Neural progenitor cell (in vitro differentiated cells): ENCODE data around the gene ZCCHC7.

Experiments
- EZH2 ChIP-seq: fragments of 200-600 bp; sonication (generic); IDR thresholded peaks from 2 replicates; pipeline ENCODE4 v1.6.1; 2017; ENCODE audit warnings: antibody characterized with exemption, mild to moderate bottlenecking, moderate library complexity
- EZH2phosphoT487 ChIP-seq: fragments of 200-600 bp; sonication (generic); IDR thresholded peaks from 2 replicates; pipeline ENCODE4 v1.6.1; 2017; ENCODE audit warnings: antibody characterized with exemption
- TF ChIP-seq, protein P1 (sequence below): fragments of 200-600 bp; sonication (generic); IDR thresholded peaks from 2 replicates; pipeline ENCODE4 v1.5.1; 2017; ENCODE audit warnings: antibody characterized with exemption, mild to moderate bottlenecking

DNA sequence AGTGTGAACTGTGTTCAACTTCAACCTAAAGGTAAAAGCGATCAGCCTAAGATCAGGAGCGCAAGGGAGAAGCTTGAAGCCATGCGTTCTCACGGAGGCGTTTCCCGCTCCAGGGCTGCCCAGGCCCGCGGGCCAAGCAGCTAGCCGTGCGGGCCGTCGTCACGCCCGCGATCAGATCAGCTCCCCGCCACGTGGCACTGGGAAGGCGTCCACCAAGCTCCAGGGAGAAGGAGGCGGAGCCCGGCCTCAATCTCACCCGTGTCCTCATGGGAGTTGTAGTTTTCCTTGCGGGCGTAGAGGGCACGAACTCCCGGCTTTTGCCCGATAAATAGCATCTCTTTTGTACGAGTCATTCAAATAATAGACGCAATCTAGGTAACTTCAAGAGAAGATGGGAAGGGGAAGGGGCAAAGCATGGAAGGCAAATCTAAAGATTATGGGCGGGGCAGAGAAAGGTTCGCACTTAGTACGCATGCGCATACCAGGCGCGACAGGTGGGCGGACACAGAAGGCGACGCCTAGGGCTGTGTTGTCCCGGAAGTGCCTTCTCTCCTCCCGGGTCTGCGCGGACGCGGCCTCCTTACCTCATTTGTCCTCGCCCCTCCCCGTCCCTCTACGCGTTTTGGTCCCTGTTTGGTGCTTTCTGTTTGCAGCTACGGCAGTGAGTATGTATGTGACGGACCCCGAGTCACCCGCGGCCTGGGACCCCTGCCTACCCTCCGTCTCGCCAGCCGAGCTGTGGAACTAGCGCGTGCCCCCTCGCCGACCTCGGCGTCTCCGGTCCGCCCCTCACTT is 40.8 kb upstream of the ZCCHC7 start:
- TF ChIP-seq, protein P1, sequence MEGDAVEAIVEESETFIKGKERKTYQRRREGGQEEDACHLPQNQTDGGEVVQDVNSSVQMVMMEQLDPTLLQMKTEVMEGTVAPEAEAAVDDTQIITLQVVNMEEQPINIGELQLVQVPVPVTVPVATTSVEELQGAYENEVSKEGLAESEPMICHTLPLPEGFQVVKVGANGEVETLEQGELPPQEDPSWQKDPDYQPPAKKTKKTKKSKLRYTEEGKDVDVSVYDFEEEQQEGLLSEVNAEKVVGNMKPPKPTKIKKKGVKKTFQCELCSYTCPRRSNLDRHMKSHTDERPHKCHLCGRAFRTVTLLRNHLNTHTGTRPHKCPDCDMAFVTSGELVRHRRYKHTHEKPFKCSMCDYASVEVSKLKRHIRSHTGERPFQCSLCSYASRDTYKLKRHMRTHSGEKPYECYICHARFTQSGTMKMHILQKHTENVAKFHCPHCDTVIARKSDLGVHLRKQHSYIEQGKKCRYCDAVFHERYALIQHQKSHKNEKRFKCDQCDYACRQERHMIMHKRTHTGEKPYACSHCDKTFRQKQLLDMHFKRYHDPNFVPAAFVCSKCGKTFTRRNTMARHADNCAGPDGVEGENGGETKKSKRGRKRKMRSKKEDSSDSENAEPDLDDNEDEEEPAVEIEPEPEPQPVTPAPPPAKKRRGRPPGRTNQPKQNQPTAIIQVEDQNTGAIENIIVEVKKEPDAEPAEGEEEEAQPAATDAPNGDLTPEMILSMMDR = no peak
- TF ChIP-seq EZH2 = no peak
- no peak for TF ChIP-seq EZH2phosphoT487
